ENCODE data around the gene DNM3. TPM values are rescaled to one million over a fixed set of nuclear protein-coding genes. Genes with fewer than 3 reads are reported as not detected.

DNM3 gene
- total RNA-seq, 1 experiment from 2014 or later, result 2.7 TPM

GRCh38 chr1:172085317-172085716, 244.0 kb downstream of the DNM3 start:
- Histone ChIP-seq H2BK15ac (ENCODE audit: low read depth, low read length) (no peak overlapping the region), H3T11ph (ENCODE audit: low read length) (no peak overlapping the region), H2AK5ac (ENCODE audit: insufficient read length, low read length) (no peak overlapping the region), H3K27me3 (ENCODE audit: insufficient read depth, low read length) (no peaks in the 10 kb centered on the region), H3K4me2 (ENCODE audit: insufficient read depth, insufficient read length, low read length) (no peak overlapping the region), H3K23me2 (ENCODE audit: insufficient read length, low read depth, low read length, poor library complexity, severe bottlenecking) (no peaks in the 10 kb centered on the region), H2BK5ac (ENCODE audit: insufficient read length, low read length) (no peak overlapping the region), H4K20me1 (ENCODE audit: control insufficient read depth, insufficient read depth, insufficient read length) (no peaks in the 10 kb centered on the region), H3K4ac (ENCODE audit: low read depth, low read length) (no peak overlapping the region), H3K79me2 (ENCODE audit: insufficient read depth, low read length) (no peaks in the 10 kb centered on the region), H3K9ac (ENCODE audit: extremely low read depth, insufficient read length, low read length) (no peak overlapping the region), H3K14ac (ENCODE audit: insufficient read depth, low read length) (no peak overlapping the region), H2BK120ac (ENCODE audit: low read depth, low read length, poor library complexity, severe bottlenecking) (no peak overlapping the region), H3K27ac (ENCODE audit: insufficient read length, low read depth, low read length) (no peak overlapping the region), H3K18ac (ENCODE audit: insufficient read length, low read depth, low read length) (no peak overlapping the region), H2AFZ (ENCODE audit: low read length) (no peak overlapping the region), H3K9me3 (ENCODE audit: control insufficient read depth, low read depth, low read length) (no peaks in the 10 kb centered on the region), H2BK12ac (ENCODE audit: insufficient read length, low read depth, low read length) (no peak overlapping the region), H2BK20ac (ENCODE audit: low read depth, low read length, poor library complexity, severe bottlenecking) (no peak overlapping the region), H4K91ac (ENCODE audit: insufficient read length, low read depth, low read length) (no peak overlapping the region), H3K4me1 (ENCODE audit: insufficient read depth, low read length) (no peaks in the 10 kb centered on the region), H3K56ac (ENCODE audit: insufficient read length, low read depth, low read length) (no peak overlapping the region), H3K23ac (ENCODE audit: insufficient read length, low read depth, low read length) (no peak overlapping the region), H4K5ac (ENCODE audit: insufficient read length, low read depth, low read length) (no peak overlapping the region), H3K79me1 (ENCODE audit: insufficient read depth, low read depth, low read length, poor library complexity, severe bottlenecking) (no peaks in the 10 kb centered on the region), H4K8ac (replicated peaks; ENCODE audit: insufficient read length, low read depth, low read length) (no peak overlapping the region)
- peaks cover 1 to 4% of the 10 kb centered on the region in 2 experiments for H3K4me1 Mint-ChIP-seq
- DNase-seq, result no peak
- no peaks in the 10 kb centered on the region for H3K36me3 Mint-ChIP-seq (ENCODE audit: insufficient read depth in 1 of 3, low read depth in 3 of 3)
- no peaks in the 10 kb centered on the region for H3K27me3 Mint-ChIP-seq (ENCODE audit: low read depth)
- WGBS (ENCODE audit: extremely low coverage, insufficient read length, low lambda C conversion rate), result no CpG with 5 or more reads among the region's 3 CpGs
- no peak for TF ChIP-seq CTCF (conservative IDR thresholded peaks at IDR 0.05)
- H3K4me3 Mint-ChIP-seq, result no peak overlapping the region
- H3K9me3 Mint-ChIP-seq, result no peaks in the 10 kb centered on the region
- H3K27ac Mint-ChIP-seq, result no peak overlapping the region
